Colonic mucosa (tissue), 4 donors: ENCODE data around the gene AMHR2. TPM values are rescaled to one million over a fixed set of nuclear protein-coding genes. Genes with fewer than 3 reads are reported as not detected.
"Not testable (repeated sequence)": the region's sequence is repeated elsewhere in the genome, so short reads cannot be mapped to it uniquely, and the experiment has no call there.

Experiments used
- DNase-seq: peaks from one replicate; pipeline ENCODE4 v3.0.0-alpha.2; 2020
- H3K27ac ChIP-seq: fragments of 200-600 bp; one replicate; pipeline ENCODE4 v1.8.0; 2021
- H3K27me3 ChIP-seq: fragments of 200-600 bp; one replicate; pipeline ENCODE4 v1.8.0; 2021
- H3K36me3 ChIP-seq: fragments of 200-600 bp; one replicate; pipeline ENCODE4 v1.8.0; 2021
- H3K4me1 ChIP-seq: fragments of 200-600 bp; one replicate; pipeline ENCODE4 v1.8.0; 2021; ENCODE audit warnings: mild to moderate bottlenecking
- H3K4me3 ChIP-seq: fragments of 200-600 bp; one replicate; pipeline ENCODE4 v1.8.0; 2021
- H3K9ac ChIP-seq, 2 donors: one replicate each; pipeline ENCODE4 v1.7.0; 2013; ENCODE audit warnings: control low read depth in 2 of 2, low read depth in 2 of 2, low read length in 2 of 2
- H3K9me3 ChIP-seq: fragments of 200-600 bp; one replicate; pipeline ENCODE4 v1.8.0; 2021
- intact Hi-C: fragments of 100-400 bp; cut with DNase I; formaldehyde crosslinking; loops from one replicate; pipeline ENCODE4 v1.14.1; 2022
- total RNA-seq, 2 donors: library from RNA; stranded (reverse); fragmentation: NEBNext Ultra II Directional in 1 of 2; extraction: Animal tissue kit (Norgen Biotek cat#: 25700) in 1 of 2; gene quantifications; one replicate each; pipeline ENCODE4 v1.2.1, GENCODE V29; 2021
- TF ChIP-seq, protein P1 (sequence below): fragments of 200-600 bp; IDR thresholded peaks from one replicate; pipeline ENCODE4 v1.8.0; 2022; ENCODE audit warnings: antibody characterized with exemption, mild to moderate bottlenecking
- donor health status: healthy.
- donor health status: DM: no; HTN: no; CAD: no.
- donor health status: DM: no; HTN: no; CAD: no.

Gene AMHR2
- total RNA-seq, 2 donors from 2014 or later: 0.17 TPM; not detected in 1

DNA sequence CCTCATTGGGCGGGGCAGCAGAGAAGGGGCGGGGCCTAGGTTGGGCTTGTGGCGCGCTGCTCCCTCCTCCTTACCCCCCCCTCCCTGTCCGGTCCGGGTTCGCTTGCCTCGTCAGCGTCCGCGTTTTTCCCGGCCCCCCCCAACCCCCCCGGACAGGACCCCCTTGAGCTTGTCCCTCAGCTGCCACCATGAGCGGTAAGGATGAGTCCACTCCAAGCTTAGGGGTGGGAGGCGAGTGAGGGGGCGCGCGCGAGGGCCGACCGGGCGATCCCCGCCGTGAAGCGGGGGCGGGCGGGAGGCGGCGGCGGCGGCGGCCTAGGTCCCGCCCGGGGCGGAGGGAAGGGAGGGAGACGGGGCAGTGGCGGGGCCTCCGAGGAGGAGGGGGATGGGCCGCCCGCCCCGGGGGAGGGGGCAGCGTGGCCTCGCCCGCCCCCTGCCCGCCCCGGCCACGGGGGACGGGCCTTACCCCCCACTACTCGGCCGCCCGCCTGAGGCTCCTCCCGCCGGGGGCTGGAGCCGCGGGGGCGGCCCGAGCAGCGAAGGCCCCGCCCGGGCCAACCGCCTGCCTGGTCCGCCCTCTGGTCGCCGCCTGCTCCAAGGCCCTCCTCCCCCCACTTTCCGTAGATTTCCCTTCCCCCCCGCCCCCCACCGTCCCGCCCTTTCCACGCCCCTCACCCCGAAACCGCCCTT lies 43.4 kb upstream of the AMHR2 start, which contains the start of gene SP1:
TSS of gene SP1 (plus strand) at position 73 of the 690 bp plus-strand sequence. CDS start at position 189, 116 bp downstream.
- peak within 1 kb of the TSS; percentile 66 to 86 for H3K9ac ChIP-seq
- H3K36me3 ChIP-seq: peaks cover 11% of the 10 kb centered on the region
- no peaks in the 10 kb centered on the region for H3K27me3 ChIP-seq
- H3K9me3 ChIP-seq: no peaks in the 10 kb centered on the region
- TF ChIP-seq, protein P1, sequence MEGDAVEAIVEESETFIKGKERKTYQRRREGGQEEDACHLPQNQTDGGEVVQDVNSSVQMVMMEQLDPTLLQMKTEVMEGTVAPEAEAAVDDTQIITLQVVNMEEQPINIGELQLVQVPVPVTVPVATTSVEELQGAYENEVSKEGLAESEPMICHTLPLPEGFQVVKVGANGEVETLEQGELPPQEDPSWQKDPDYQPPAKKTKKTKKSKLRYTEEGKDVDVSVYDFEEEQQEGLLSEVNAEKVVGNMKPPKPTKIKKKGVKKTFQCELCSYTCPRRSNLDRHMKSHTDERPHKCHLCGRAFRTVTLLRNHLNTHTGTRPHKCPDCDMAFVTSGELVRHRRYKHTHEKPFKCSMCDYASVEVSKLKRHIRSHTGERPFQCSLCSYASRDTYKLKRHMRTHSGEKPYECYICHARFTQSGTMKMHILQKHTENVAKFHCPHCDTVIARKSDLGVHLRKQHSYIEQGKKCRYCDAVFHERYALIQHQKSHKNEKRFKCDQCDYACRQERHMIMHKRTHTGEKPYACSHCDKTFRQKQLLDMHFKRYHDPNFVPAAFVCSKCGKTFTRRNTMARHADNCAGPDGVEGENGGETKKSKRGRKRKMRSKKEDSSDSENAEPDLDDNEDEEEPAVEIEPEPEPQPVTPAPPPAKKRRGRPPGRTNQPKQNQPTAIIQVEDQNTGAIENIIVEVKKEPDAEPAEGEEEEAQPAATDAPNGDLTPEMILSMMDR: no peak
- H3K4me3 ChIP-seq: peak within 1 kb of the TSS; percentile 40
- intact Hi-C loops: no loop called here
- peak; percentile 92 for DNase-seq
- peak within 1 kb of the TSS; percentile 91 for H3K27ac ChIP-seq
- peaks cover 25% of the 10 kb centered on the region for H3K4me1 ChIP-seq

DNA sequence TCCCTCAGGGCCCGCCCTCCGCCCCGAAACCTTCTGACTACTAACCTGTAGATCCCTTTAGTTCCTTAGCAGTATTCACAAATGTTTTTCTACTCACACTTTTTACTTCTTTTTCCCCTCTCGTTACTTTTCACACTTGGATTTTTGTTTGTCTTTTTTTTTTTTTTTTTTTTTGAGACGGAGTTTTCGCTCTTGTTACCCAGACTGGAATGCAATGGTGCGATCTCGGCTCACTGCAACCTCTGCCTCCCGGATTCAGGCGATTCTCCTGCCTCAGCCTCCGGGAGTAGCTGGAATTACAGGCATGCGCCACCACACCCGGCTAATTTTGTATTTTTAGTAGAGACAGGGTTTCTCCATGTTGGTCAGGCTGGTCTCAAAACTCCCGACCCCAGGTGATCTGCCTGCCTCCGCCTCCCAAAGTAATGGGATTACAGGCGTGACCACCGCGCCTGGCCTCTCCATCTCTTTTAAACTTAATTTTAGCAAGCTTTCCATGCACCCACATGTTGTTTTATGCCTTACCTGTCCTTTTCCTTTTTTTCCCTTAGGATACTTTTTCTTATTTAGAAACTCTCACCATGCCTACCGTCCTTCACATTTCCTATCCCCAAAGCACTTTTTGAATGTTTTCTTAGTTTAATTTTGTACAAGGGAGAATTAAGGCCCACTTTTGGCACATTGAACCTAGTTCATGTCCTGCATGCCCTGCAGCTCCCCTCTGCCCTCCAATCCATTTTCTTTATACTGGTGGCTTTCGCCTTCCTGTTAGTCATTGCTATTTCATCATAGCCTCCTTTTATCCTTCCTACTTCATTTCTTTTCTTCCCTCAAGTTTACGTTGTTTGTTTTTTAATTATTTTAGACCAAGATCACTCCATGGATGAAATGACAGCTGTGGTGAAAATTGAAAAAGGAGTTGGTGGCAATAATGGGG lies 42.6 kb upstream of the AMHR2 start:
- Histone ChIP-seq H3K27ac (peak overlapping the region; percentile 91), H3K9ac (peak overlapping the region; percentile 28 to 77), H3K4me1 (peaks cover 30% of the 10 kb centered on the region), H3K4me3 (peak overlapping the region; percentile 40), H3K27me3 (no peaks in the 10 kb centered on the region), H3K36me3 (peaks cover 11% of the 10 kb centered on the region), H3K9me3 (no peaks in the 10 kb centered on the region)
- DNase-seq: no peak
- intact Hi-C loops: no loop called here
- TF ChIP-seq, protein P1: no peak

DNA sequence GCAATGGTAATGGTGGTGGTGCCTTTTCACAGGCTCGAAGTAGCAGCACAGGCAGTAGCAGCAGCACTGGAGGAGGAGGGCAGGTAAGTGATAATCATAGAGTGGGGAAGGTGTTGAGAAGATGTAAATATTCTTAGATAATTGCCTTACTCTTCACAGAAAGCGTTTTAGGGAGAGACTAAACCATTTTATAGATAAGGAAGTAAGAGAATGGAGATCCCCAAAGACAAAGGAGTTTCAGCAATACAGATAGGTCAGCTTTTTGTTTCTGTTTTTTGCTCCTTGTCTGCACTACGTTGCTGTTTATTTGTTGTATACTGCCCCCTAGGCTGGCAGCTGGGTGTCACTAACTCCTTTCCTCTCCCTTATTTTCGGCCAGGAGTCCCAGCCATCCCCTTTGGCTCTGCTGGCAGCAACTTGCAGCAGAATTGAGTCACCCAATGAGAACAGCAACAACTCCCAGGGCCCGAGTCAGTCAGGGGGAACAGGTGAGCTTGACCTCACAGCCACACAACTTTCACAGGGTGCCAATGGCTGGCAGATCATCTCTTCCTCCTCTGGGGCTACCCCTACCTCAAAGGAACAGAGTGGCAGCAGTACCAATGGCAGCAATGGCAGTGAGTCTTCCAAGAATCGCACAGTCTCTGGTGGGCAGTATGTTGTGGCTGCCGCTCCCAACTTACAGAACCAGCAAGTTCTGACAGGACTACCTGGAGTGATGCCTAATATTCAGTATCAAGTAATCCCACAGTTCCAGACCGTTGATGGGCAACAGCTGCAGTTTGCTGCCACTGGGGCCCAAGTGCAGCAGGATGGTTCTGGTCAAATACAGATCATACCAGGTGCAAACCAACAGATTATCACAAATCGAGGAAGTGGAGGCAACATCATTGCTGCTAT lies 41.7 kb upstream of the AMHR2 start:
- H3K36me3 ChIP-seq: peaks cover 11% of the 10 kb centered on the region
- H3K9ac ChIP-seq: peak overlapping the region; percentile 28 to 77
- TF ChIP-seq, protein P1: peak; percentile 37
- H3K27ac ChIP-seq: peak overlapping the region; percentile 91
- H3K9me3 ChIP-seq: no peaks in the 10 kb centered on the region
- intact Hi-C loops: no loop called here
- peak; percentile 68 for DNase-seq
- peak overlapping the region; percentile 40 for H3K4me3 ChIP-seq
- no peaks in the 10 kb centered on the region for H3K27me3 ChIP-seq
- H3K4me1 ChIP-seq: peaks cover 34% of the 10 kb centered on the region

DNA sequence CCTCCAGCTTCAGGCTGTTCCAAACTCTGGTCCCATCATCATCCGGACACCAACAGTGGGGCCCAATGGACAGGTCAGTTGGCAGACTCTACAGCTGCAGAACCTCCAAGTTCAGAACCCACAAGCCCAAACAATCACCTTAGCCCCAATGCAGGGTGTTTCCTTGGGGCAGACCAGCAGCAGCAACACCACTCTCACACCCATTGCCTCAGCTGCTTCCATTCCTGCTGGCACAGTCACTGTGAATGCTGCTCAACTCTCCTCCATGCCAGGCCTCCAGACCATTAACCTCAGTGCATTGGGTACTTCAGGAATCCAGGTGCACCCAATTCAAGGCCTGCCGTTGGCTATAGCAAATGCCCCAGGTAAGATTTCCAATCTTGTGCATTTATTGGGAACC lies 40.4 kb upstream of the AMHR2 start:
- TF ChIP-seq, protein P1: no peak
- no peak overlapping the region for H3K27ac ChIP-seq
- no peaks in the 10 kb centered on the region for H3K27me3 ChIP-seq
- H3K9me3 ChIP-seq: no peaks in the 10 kb centered on the region
- no peak for DNase-seq
- intact Hi-C loops: no loop called here
- peaks cover 11% of the 10 kb centered on the region for H3K36me3 ChIP-seq
- H3K9ac ChIP-seq: peak overlapping the region in 1 of 2 donors; percentile 77
- H3K4me1 ChIP-seq: peaks cover 44% of the 10 kb centered on the region
- peak overlapping the region; percentile 22 for H3K4me3 ChIP-seq

DNA sequence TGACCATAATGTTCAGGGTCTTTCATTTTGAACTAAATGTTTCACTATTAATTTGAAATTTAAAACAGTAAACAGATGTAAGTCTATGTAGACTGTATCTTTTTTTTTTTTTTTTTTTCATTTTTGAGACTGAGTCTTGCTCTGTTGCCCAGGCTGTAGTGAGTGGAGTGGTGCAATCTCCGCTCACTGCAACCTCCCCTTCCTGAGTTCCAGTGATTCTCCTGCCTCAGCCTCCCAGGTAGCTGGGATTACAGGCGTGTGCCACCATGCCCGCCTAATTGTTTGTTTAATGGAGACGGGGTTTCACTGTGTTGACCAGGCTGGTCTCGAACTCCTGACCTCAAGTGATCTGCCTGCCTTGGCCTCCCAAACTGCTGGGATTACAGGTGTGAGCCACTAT lies 37.3 kb upstream of the AMHR2 start:
- peak overlapping the region in 1 of 2 donors; percentile 54 for H3K9ac ChIP-seq
- H3K9me3 ChIP-seq, H3K4me3 ChIP-seq, intact Hi-C loops, H3K27me3 ChIP-seq, DNase-seq, H3K27ac ChIP-seq: not testable (repeated sequence)
- peaks cover 41% of the 10 kb centered on the region for H3K4me1 ChIP-seq
- peaks cover 11% of the 10 kb centered on the region for H3K36me3 ChIP-seq
